NCI-H526 treated with DMSO at 0.1 percent for 48 hours (cell line): Measurements from ENCODE around the gene URI1.
"Not testable (repeated sequence)": the region's sequence is repeated elsewhere in the genome, so short reads cannot be mapped to it uniquely, and the experiment has no call there.

ENCODE experiments used
- DNase-seq: peaks from one replicate; lab custom pipeline; 2025; lab: John Stamatoyannopoulos, UW

URI1 gene

DNA sequence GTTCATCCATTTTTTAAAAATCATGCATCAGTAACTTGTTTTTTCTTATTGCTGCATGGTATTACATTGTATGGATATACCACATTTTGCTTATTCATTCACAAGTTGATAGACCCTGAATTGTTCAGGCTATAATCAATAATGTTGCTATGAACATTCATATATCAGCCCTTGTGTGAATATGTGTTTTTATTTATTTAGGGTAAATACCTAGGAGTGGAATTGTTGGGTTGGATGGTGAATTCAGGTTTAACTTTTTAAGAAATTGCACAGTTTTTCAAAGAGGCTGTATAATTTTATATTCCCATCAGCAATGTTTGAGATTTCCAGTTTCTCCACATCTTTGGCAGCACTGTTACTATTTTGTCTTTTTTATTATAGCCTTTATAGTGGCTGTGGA is 82.1 kb downstream of the URI1 start:
- no peak for DNase-seq

GRCh38 chr19:30026933-30027332 is 84.9 kb downstream of the URI1 start:
- no peak for DNase-seq

GRCh38 chr19:30028118-30028991 is 86.3 kb downstream of the URI1 start:
- DNase-seq = no peak

DNA sequence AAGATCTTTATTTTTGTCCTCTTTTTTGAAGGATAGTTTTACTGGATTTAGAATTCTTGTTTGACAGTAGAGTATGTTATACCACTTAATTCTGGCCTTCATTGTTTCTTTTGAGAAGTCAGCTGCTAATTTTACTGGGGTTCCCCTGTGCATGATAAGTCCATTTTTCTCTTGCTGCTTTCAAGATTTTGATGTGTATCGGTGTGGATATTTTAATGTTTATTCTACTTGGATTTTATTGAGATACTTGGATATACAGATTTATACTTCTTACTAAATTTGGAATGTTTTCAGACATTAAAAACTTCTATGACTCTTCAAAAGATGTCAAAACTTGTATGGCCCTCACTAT is 86.9 kb downstream of the URI1 start:
- DNase-seq = no peak

DNA sequence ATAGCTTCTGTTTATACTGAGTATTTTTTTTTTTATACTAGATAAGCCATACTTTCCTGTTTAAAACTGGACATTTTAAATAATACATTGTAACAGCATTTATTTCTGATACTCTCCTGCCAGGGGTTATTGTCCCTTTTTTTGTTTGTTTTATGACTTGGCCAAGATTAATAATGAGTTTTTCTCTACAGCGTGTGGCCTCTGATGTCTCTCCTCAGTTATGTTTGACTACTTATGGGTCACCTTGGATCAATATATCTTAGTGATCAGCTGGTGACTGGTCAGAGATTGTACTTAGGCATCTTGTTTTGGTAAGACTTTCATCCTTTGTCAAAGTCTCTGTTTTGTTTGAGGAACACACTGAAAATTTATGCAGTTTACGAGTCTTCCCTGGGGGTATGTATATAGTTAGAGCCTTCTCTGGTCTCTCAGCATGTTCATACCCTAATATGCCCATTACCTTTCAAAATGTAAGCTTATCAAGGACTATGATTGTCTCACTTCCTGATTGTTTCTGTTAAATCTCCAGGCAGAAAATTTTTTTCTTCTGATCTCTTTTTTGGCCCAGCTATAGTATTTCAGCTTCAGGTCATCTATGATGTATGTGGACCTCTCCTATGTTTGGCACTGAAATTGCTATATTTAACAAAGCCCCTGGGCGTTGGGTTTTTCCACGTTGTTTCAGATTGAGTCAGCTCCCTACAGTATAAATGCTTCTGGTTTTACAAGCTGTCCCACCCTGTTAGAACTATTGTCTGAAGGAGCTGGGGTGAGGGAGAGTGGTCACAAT is 87.9 kb downstream of the URI1 start:
- DNase-seq = no peak

GRCh38 chr19:30034321-30034720 is 92.3 kb downstream of the URI1 start:
- no peak for DNase-seq

DNA sequence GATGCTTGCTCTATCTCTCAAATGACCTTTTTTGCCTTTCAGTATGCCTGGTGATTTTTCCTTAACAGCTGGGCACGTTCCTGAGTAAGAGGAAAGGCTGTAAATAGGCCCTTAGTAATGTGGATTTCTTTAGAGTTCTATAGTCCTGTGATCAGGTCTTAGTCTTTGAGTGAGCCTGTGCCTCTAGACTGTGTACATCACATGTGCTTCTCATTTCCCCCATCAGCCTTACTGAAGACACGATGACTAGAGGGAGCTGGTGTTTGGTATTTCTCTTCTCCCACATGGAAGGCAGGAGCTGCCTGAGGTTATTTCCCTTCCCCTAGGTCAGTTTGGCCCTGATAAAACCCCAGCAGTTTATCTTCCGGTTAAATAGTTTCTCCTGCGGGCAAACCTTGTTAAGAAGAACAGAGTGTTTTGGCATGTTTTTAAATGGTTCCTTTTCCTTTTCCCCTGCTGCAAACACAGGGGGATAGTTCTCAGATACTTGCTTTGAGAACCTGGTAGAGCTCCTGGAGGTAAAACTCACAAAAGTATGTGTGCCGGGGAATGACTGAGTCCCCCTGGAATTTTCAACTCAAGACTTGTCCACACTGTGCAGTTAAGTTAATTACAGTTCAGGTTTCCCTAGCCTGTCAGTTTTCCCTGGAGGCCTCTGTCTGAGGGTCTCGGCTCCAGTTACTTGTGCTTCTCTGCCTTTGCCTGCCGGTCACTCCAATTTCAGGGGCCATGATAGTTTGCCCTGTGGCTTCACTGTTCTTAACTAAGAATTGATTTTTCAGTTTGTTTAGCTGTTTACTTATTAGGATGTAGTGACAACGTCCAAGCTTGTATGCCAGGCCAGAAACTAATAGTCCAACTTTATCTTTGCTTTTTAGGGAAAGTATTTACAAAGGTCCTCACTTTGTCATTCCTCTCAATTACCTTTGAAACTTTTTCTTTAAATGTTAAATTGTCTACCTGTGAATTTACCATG is 94.4 kb downstream of the URI1 start:
- no peak for DNase-seq

DNA sequence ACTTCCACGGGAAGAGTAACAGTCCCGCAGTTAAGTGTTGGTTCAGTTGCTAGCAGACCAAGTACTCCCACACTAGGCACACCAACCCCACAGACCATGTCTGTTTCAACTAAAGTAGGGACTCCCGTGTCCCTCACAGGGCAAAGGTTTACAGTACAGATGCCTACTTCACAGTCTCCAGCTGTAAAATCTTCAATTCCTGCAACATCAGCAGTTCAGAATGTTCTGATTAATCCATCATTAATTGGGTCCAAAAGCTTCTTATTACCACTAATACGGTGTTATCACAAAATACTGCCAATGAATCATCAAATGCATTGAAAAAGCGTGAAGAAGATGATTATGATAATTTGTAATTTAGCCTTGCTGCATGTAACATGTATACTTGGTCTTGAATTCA is 95.8 kb downstream of the URI1 start:
- no peak for DNase-seq

GRCh38 chr19:30041931-30042330 is 99.9 kb downstream of the URI1 start:
- DNase-seq = not testable (repeated sequence)

GRCh38 chr19:30043008-30043407 is 101.0 kb downstream of the URI1 start:
- DNase-seq = not testable (repeated sequence)

- DNase-seq = no peak
These were observed 102.5 kb downstream of the URI1 start for GRCh38 chr19:30044273-30045248.

DNA sequence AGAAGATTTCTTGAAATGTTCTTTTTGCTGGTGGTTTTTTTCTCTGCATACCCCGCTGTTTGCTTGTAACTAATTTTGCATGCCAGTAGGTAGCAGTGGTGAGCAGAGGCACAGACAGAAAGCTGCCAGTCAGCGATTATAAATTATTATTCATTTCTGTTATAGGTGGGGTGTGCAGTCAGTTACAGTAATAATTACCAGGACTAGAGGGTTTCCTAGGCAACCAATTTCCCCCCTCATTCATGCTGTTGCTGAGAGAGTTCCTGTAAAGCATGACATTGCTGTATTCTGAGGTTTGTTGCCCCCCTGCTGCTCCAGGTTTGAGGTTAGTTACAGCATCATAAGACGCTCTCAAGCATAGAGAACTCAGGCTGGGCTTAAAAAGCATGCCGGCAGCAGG is 104.5 kb downstream of the URI1 start:
- DNase-seq = peak; percentile 60

DNA sequence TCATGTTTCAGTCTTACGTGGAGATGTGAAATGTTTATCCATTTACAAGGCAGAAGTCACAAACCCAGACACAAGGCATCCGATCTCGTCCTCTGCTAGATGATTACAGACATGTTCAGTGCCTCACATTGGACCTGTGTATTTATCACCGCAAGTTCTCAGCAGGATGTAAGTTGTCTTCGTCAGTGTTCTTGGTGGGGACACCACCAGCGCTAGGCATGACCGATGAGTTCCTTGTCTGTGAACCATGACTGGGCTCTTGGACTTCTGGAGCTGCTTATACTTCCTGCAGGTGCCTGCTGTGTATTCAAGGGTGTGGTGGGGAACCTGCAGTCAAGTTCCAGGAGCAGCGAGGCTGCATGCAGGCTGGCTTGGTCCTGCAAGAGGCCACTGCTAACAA is 105.4 kb downstream of the URI1 start:
- DNase-seq = no peak

DNA sequence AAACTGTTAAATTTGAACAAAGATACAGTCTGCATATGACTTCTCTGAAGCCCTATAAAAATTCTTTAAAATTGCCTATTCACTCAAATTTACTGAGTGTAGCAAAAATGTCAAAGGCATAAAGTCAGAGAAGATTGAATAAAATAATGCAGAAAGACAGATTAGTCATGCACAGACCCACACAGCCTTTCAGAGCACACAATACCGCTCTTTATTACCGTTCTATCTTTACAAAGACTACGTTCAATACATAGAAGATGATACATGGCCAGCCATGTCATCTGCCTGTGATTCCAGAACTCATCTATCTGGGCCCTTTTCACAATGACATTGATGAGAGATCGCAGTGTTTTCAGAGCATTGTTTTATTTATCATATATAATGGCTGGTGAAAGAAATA is 107.2 kb downstream of the URI1 start:
- DNase-seq = no peak

DNA sequence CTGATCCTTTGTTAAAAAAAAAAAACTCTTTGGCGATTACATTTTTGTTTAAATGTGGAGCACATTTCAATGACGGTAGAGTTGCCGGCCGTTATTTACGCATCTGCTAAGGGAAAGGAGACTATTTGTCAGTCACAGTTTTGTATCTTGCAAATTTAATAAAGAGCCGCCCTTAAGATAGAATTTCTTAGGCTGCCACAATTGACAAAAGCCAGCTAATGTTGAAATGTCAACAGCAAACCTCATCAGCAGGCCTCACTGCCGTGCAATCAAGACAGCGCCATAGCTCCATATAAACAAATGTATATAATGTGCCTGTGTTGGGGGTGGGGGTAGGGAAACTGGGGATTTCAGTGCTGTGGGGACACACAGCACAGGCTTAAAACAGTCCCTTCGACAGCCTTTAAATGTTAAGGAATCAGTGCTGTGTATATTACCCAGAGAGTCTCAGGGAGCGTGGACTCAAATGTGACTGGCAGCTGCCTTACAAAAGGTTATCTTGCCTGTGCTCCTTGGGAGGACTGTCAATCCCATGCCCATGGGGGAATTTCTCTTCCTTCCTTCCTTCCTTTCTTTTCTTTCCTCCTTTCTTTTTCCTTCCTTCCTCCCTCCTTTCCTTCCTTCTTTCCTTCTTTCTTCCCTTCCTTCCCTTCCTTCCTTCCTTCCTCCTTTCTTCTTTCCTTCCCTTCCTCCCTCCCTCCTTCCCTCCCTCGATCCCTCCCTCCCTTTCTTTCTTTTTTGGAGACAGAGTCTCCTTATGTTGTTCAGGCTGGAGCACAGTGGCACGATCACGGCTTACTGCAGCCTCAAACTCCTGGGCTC is 108.0 kb downstream of the URI1 start:
- DNase-seq = no peak

DNA sequence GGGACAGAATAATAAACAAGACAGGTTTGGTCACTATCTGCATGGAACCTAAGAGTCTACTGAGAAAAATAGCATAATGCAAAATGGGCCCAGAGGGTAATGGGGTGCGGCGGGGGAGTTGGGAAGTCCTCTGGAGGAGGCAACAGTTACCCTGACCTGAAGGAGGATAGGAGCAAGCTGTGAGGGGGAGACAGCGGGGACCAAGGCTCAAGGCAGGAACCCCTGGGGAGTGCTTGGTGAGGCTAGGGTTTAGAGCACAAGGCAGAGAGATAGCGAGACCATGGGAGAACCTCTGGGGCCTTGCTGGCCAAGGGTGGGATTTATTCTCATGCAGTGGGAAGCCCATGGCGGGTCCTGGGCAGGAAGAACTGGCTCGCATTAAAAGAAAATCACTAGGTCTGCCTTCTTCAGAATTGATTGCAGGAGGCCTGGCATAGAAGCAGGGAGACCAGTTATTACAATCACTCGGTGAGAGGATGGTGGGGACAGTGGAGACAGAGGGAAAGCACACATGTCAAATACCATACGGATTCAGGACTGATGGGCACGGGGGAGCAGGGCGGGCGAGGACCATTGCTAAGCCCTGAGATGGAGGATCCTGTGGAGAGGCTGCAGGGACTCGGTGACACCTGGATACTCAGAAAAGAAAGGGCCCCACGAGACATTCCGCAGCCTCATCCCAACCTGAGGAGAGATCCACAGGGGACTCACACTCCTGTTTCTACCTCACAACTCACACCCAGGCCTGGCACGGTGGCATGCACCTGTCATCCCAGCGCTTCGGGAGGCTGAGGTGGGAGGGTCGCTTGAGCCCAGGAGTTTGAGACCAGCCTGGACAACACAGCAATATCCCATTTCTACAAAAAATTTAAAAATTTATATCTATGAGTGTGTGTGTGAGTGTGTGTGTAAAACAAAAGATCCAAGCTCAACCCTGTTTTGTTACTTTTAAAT is 110.4 kb downstream of the URI1 start:
- no peak for DNase-seq

DNA sequence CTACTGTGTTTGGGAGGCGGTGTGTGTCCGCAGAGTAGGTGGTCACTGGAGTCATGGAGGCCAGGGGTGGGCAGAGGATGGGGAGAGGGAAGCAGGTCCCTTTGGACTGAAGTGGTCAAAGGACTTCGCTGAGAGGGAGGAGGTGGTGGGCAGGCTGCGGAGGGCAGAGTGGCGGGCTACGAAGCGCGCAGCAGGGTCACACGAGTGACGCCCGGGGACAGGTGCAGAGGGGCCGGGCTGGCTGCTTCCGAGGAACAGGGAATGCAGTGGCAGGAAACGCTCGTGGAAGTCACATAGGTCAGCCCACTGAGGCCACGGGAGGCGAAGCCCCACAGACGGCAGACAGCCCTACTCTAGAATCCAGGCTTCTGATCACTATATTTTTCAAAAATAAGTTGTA is 111.5 kb downstream of the URI1 start:
- no peak for DNase-seq

DNA sequence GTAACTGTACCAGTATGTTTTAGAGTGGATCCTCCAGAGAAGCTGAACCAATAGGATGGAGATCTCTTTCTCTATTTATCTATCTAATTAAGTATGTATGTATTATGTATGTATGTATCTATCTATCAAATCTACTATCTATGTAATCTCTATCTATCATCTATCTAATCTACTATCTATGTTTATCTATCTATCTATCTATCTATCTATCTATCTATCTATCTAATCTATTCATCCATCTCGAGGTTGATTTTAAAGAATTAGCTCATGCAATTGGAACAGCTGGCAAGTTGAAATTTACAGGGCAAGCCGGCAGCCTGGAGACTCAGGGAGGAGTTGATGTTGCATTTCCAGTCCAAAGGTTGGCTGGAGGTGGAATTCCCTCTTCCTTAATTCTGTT is 112.2 kb downstream of the URI1 start:
- no peak for DNase-seq

DNA sequence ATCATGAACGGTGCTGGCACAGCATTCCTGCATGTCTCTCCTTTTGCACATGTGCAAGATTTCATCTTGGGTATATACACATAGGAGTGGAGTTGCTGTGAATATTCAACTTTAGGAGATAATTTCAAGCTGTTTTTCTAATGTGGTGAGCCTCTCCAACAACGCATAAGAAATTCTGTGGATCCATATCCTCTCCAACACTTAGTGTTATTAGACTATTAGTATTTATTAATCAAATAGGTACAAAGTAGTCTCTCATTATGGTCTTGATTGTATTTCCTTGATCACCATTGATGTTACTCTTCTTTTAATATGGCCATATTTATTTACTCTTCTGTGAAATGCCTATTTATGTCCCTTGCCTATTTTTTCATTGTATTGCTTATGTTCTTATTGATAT is 114.5 kb downstream of the URI1 start:
- no peak for DNase-seq
